KBM-7 (cell line): ENCODE results near the gene RNF39.
"Not testable (repeated sequence)": the region's sequence is repeated elsewhere in the genome, so short reads cannot be mapped to it uniquely, and the experiment has no call there.

ENCODE experiments used
- DNase-seq: peaks from one replicate; pipeline ENCODE4 v3.0.0-alpha.2; 2015
- in situ Hi-C: fragments of 300-500 bp; cut with MboI; formaldehyde crosslinking; loops from 2 replicates; pipeline ENCODE4 v1.14.3; 2020; ENCODE audit warnings: low sequenced_read_pairs, low pct_unique_long_range_greater_than_20kb, mixed read lengths

Gene RNF39, protein sequence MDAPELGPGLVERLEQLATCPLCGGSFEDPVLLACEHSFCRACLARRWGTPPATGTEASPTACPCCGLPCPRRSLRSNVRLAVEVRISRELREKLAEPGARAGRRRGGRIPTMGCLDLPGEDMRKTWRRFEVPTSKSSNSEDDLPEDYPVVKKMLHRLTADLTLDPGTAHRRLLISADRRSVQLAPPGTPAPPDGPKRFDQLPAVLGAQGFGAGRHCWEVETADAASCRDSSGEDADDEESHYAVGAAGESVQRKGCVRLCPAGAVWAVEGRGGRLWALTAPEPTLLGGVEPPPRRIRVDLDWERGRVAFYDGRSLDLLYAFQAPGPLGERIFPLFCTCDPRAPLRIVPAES

DNA sequence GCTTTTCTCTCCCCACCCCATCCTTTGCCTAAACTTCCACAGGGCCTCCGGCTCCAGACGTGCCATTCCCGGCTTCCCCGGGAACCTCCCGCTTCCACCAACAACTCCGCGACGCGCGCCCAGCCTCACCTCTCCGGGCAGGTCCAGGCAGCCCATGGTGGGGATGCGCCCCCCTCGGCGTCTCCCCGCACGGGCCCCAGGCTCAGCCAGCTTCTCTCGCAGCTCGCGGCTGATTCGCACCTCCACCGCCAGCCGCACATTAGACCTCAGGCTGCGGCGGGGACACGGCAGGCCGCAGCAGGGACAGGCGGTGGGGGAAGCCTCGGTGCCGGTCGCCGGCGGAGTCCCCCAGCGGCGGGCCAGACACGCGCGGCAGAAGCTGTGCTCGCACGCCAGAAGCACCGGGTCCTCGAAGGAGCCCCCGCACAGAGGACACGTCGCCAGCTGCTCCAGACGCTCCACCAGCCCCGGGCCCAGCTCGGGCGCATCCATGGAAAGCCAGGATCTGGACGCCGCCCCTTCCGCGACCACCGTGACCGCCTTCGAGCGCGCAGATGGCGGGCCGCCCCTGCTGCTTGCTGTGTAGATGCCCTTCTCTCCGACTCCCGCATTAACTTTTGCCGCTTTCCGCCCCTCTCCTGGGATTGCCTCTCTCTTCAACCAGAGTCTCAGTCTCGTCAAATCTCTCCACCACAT is at the start of gene RNF39:
Gene RNF39, minus strand, starts transcription at position 676 of the 696 bp plus-strand sequence. Its CDS starts 184 bp downstream, at position 492.
- no peak for DNase-seq
- in situ Hi-C loops: no loop called here

DNA sequence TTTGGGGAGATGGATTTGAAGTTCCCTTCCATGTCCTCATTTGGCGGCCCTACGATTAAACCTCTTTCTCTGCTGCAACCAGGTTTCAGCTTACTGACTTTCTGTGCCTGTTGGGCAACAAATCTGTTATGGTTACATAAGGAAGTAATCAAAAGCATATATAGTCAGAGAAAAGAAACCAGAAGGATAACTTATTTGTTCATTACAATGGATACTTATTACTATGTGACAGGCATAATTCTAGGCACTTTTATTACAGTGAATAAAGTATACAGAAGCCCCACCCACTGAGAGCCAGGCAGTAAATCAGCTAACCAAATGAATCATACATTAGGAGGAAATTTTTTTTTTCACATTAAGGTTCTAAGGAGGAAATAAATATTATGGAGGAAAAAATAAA is 46.9 kb upstream of the RNF39 start:
- in situ Hi-C loops: no loop called here
- DNase-seq: no peak

DNA sequence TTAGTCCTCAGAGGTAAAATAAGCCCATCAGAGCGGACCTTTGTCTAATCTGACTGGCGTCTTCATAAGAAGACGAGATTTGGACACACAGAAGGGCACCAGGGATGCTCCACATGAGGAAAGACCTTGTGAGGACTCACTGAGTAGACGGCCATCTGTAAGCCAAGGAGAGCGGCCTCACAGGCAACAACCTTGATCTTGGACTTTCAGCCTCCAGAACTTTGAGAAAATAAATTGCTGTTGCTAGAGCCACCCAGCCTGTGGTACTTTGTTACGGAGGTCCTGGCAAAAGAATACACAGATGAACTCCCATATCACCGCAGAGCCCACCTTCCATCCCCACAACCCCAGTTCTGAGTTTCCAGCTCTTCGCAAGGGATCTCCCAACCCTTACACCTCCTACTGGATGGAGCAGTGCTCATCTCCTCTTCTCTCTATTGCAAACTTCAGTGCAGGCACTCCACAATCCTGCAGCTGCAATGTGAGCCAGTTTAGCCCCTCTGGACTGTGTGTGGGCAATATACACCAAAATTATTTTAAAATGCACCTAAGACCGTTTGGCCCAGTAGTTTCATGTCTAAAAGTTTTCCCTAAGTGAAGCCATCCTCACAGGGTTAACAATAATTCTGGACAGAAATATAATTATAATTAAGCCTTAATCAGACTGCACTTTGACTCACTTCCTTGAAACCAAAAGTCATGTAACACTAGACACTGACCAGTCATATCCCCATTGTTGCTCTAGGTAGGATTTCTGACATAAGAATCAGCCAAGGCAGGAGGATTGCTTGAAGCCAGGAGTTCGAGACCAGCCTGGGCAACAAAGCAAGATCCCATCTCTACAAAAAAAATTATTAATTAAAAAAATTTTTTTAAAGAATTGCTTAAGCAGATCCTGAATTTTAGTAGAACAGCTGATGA is 46.1 kb upstream of the RNF39 start:
- in situ Hi-C loops: no loop called here

DNA sequence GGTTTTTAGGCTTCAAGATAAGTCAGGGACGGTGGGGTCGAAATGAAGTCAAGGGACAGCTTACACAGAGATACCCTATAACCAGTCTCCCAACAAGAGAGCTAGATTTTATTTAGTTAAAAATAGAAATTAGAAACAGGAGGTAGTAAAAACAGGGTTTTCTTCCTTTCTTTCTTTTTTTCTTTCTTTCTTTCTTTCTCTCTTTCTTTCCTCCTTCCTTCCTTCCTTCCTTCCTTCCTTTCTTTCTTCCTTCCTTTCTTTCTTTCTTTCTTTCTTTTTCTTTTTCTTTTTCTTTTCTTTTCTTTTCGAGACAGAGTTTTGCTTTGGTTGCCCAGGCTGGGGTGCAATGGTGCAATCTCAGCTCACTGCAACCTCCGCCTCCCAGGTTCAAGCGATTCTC is 43.1 kb upstream of the RNF39 start:
- in situ Hi-C loops, DNase-seq: not testable (repeated sequence)

More for the DNA sequence above, 46.1 kb upstream of the RNF39 start:
- no peak for DNase-seq

DNA sequence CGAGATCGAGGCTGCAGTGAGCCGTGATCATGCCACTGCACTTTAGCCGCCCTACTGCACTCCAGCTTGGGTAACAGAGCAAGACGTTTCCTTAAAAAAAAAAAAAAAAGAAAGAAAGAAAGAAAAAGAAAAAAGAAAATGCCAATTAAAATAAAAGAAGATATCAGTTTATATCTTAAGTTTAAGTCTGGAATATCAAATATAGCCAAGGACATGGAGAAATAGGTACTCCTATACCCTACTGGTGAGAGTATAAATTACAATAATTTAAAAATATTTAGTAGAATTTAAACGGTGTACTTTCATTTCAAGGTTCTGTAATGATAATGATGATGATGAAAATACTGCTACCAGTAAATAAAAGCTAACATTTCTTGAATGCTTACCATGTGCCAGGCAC is 41.2 kb upstream of the RNF39 start:
- in situ Hi-C loops: no loop called here
- DNase-seq: no peak

DNA sequence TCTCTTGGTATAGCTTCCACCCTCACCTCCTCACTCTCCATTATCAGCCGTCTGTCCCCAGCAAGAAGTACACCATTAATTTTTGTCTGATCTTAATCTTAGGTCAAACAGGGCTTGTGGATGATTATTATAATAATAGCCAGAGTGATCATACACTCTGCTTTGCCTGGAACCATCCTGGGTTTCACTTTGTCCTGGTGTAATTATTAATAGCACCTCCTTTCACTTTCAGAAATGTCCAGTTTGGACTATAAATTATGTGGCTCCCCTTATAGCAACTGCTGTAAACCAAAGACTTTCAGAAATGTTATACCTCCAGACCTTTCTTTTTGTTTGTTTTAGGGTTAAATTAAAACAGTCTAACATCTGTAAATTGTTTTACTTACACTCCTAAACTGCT is 38.3 kb upstream of the RNF39 start:
- no peak for DNase-seq
- in situ Hi-C loops: no loop called here

DNA sequence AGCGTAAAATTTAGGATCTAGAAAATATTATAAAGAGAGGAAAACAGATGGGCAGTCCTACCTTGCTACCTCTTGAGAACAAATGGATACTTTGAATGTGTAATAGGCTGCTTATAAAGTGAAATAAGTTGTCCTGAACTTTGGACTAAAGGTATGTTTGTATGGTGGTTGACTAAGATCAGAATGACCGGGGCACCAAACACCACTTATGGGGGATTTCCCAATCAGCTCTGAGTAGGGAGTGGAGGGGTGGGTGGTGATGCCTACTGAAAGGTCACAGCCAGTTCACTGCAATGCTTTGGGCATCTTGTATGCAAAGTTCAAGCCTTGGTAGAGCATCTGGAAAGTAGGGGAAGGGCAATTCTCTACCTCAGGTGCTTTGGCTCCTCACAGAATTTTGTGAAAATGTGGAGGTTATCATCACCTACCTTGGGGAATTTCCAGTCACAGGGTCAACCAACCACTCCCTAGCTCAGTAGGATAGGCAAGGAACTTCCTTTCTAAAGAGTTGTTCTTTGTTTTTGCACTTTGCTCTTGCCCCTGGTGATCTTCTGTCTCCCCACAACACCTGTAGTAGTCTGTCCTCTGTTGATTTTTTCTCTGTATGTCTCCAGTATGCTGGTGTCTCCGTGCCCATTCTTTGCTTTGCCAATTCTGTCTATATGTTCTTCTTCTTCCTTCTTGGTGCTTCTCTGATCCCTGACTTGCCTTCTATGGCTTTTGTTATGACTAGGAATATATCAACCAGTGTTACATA is 37.6 kb upstream of the RNF39 start, which contains the start of gene TRIM31:
Gene TRIM31, minus strand, starts transcription at position 88 of the 757 bp plus-strand sequence. CDS start 285 bp downstream, outside the sequence.
- in situ Hi-C loops: no loop called here
- DNase-seq: no peak

DNA sequence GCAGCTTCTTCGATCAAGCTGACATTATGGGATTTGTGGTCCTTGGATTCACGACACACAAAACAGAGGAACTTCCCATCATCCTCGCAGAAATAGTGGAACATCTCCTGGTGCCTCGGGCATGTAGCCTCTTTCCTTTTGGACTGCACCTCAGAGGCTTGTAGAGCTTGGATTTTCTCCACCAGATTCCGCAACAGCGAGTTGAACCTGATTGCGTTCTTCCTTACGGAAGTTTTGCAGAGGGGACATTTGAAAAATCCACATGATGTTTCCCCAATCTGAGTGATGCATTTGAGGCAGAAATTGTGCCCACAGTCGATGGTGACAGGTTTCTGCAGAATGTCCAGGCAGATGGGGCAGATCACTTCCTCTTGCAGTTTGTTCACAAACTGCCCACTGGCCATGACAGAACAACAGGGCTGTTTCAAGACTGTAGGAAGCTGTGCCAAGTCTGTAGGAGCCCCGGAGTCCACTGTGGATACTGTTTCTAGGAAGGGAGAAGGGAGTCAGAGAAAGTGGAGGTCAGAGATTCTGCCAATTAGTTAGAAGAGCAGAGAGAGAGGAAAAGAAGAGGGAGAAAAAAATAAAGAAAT is 36.9 kb upstream of the RNF39 start:
- in situ Hi-C loops: no loop called here
- DNase-seq: no peak

DNA sequence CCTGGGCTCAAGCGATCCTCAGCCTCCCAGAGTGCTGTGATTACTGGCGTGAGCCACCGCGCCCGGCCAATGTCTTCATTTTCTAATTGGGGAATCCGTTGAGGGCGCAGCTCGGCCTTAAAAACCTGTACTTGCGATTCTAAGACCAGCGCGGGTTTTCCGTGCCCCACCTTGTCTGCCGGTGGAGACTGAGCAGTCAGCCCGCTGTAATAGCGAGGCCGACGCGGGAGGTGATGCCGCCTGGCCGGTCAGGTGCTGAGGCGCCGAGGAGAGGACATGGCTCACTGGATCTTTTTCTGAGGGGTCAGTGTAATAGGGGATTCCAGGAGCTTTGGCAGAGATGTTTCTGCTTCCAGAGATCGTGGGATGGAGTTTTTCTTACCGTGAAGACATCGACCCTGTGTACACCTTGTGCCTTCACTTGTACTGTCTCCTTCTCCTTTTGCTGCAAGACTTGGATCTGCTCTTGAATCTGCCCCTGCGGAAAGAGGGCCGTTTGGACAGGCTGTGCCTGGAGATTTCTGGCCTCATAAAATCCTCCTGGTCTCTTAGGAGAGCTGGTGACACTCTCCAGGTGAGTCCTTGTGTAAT is 35.8 kb upstream of the RNF39 start:
- in situ Hi-C loops: no loop called here
- DNase-seq: no peak

DNA sequence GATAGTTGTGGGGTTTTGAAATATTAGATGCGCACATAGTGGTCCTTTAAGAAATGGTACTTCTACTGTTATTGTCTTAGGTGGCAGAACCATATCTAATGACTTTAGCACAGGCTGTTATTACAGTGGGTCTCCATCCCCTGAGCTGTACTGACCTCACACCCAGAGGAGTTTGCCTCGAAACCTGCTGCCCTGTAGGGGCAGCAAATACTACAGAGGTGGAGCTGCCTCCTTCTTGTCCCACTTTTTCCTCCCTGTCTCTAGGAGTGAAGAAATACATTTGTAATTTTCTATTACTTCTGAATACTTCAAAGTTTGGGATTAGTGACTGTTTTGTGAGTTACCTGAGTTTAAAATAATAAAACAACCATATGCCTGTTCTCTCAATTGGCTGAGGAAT is 29.1 kb upstream of the RNF39 start:
- no peak for DNase-seq
- in situ Hi-C loops: no loop called here

DNA sequence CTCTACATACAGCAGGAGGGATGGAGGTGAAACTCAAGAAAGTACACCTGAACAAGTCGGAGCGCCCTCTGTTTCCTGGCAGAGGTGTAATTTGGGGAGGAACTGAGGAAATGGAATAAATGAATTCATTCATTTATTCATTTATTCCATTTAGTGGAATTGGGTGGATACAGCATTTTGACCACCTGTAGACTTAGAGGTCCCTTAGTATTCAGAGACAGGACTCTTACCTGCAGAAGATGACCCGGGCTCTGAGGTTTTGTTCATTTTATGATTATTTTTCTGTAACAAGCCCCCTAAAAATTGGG is 28.3 kb upstream of the RNF39 start:
- no peak for DNase-seq
- in situ Hi-C loops: no loop called here

DNA sequence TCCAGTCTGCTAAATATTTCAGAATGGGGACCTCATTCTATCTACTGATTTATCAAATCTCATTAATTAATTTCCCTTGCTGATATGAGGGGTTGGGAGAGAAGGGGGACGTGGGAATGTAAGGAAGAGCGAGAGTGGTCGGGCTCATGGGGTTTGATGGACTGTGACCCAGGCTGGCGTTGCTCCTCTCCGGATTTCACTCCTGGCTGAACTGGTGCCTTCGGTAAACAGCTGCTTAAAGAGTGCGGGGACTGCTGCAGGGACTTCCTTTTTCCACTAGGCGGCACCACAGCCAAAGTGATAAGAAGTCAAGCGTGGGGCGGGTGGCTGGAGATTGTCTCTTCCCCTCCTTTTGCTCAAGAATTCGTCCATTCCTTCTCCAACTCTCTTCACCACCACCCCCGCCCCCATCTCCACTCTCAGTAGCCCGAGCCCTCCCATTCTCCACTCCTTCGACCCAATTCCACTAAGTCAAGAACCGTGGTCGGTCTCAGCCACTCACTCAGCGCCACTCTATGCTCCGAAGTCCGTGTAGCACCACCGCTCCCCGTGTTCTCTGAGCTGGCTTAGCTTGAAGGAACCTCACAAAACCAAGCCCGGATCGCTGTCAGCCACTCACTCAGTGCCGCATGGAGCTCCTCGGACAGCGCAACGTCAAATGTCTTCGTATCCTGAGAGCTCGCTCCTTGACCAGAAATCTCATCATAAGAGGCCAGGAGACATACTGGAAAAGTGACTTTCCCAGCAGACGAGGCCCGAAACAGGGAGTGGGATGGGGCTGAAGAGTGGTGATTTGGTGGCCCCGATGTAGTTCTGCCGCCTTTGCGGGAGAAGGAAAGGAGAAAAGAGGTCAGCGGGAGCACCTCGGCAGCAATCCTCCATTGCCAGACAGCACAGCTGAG is 27.7 kb upstream of the RNF39 start:
- in situ Hi-C loops: no loop called here
- DNase-seq: peak; percentile 90

DNA sequence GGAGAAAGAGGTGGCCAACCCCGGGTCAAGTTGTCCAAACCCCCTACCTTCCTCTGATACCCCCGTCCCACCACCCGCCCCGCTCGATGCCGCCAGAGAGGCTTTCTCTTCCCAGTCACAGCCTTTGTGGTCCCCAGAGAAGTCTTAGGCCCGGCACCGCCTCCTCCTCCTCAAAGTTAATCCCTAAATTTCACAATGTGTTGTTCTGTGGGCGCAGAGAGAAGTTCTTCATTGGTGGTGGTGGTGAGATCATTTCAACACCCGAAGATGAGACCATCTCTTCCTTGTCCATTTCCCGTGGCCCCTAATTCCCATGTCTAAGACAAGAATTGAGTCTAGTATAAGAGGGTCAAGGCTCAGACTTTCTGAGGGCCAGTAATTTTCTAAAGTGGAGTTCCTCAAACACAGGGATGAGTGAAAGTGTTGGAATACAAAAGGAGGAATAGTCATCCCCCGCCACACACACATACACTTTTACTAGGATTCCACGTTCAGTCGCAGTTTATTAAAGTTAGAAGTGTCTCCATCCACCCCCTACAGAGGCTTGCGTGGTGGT is 26.9 kb upstream of the RNF39 start:
- in situ Hi-C loops: no loop called here
- no peak for DNase-seq

DNA sequence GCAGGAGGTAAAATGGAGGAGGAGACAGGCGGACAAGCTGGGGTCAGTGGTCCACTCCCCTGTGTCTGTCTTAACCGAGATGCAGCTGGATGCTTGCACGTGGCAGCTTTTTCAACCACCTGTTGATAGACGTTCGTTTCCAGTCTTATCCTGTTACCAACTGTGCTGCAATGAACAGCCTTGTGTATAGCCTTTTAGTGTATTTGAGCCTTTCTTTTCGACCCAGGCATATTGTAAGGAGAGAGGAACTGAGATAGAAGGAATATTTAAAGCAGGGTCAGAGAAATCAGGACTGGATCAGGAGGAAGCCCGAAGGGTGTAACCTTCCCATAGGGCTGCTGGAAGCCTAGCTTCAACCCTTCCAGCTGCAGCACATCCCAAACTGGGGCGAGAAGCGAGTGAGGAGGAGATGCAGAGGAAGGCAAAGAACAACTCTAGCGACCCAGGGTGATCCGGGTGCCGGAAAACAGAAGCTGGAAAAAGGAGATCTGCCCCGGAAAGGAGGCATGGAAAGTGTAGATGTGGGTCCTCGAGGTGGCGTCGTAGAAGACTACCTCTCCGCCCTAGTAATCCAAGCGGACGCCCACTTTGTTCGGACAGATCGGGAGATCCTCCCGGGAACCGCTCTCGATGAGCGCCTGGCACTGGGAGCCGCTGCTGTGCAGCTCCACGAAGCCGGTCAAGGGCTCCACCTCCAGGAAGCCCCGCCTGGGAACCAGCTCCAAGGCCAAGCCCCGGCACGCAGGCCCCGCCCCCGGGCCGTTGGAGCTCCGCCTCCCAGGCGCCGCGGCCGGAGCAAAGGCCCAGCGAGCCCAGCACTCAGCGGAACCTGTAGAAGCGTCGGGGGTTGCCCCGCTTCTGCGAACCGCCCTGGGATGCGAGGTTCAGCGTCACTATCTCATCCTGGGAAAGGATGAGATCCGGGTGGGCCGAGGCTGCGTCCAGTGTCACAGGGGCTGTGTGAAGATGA is 26.2 kb upstream of the RNF39 start:
- peak; percentile 80 for DNase-seq
- in situ Hi-C loops: no loop called here

DNA sequence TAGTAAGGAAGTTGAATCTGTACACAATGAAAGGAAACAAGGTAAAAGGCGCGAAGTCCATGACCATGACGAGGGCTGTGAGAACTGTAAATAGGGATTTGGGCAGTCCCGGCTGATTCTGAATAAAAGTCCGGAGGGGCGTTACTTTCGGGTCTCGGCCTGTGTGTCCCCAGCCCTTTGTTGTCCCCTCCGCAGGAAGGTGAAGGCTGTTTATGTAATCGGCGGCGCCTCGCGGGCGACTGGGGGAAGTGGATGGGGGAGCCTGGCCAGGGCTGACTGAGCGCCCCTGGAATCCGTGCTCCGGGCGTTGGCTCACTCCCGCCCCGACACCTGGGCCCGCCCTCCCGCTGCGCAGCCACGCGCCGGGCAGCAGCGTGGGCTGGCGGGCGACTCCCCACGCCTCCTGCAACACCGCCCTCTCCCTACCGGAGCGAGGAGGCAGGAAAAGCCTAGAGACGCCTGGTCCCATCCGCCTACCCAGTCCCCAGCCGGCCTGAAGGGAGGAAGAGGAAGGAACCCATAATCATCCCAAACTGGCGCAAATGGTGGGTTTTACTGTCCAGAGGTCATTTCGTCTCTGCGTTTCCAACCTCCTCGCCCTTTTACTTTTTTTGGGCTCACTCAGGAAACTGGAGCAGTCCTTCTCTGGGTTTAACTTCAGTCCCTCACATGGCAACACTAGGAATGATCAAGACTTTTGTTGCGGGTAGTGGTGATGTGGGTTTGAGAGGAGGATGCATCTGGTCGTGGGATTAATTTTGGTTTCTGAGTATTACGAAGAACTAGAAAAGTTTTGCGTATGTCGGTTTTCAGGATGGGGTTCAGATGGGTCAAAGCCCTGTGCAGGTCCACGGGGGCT is 25.2 kb upstream of the RNF39 start:
- in situ Hi-C loops: no loop called here
- peak; percentile 54 for DNase-seq
